ENCODE data around the gene ELMO1. TPM values are rescaled to one million over a fixed set of nuclear protein-coding genes. Genes with fewer than 3 reads are reported as not detected.

The ELMO1 gene
- total RNA-seq, 1 experiment from 2014 or later, result 1.1 TPM

GRCh38 chr7:37424521-37424920 lies 24.1 kb downstream of the ELMO1 start:
- peaks cover 62% of the 10 kb centered on the region for H3K27me3 ChIP-seq (ENCODE audit: insufficient read depth, low read length)
- no peaks in the 10 kb centered on the region for H3K9me3 ChIP-seq (ENCODE audit: control insufficient read depth in 1 of 2, insufficient read depth in 1 of 2, low read depth in 1 of 2, low read length in 2 of 2)
- no peak for TF ChIP-seq RAD21 (IDR thresholded peaks at IDR 0.05; ENCODE audit: low read depth)
- TF ChIP-seq POLR2AphosphoS5 (IDR thresholded peaks at IDR 0.05; ENCODE audit: low read depth, low read length), result no peak
- TF ChIP-seq ATF3 (IDR thresholded peaks at IDR 0.05), result no peak
- no peak for TF ChIP-seq SP1 (IDR thresholded peaks at IDR 0.05; ENCODE audit: low read depth)
- TF ChIP-seq ELF1 (IDR thresholded peaks at IDR 0.05; ENCODE audit: borderline replicate concordance, low read depth), result no peak
- H3K4me1 ChIP-seq (ENCODE audit: control insufficient read depth in 1 of 2, insufficient read depth in 2 of 2, low read length in 2 of 2), result no peaks in the 10 kb centered on the region
- H4K20me1 ChIP-seq (ENCODE audit: insufficient read depth), result no peaks in the 10 kb centered on the region
- POLR2A ChIA-PET, result no interaction called here
- RAD21 ChIA-PET (ENCODE audit: low non-redundant PET in 1 of 2, low total read pairs in 2 of 2, uncharacterized antibody in 2 of 2, unreplicated experiment in 2 of 2), result no interaction called here
- CTCF ChIA-PET, result no interaction called here
- no peak for ATAC-seq
- H2AFZ ChIP-seq (ENCODE audit: low read depth, low read length, poor library complexity, severe bottlenecking), result no peak overlapping the region
- H3K36me3 ChIP-seq (ENCODE audit: control insufficient read depth in 1 of 2, insufficient read depth in 2 of 2, low read length in 2 of 2), result no peaks in the 10 kb centered on the region
- no peak overlapping the region for H3K4me2 ChIP-seq (ENCODE audit: low read length)
- no peak overlapping the region for H3K27ac ChIP-seq (ENCODE audit: low read depth, low read length)
- no peak for DNase-seq (ENCODE audit: low read depth, low spot score)
- BruUV-seq (replicated peaks), result no TSS peak
- no peak overlapping the region for H3K4me3 ChIP-seq (replicated peaks in 1 of 2; ENCODE audit: low read depth in 1 of 2, low read length in 2 of 2)
- H3K79me2 ChIP-seq (ENCODE audit: insufficient read depth, low read length), result no peaks in the 10 kb centered on the region
- intact Hi-C loops (cut with micrococcal nuclease), result no loop called here
- H3K9ac ChIP-seq (ENCODE audit: low read length), result no peak overlapping the region
- no peaks in the 10 kb centered on the region for H3K9me2 ChIP-seq (ENCODE audit: insufficient read depth)

GRCh38 chr7:37421861-37422500 lies 26.7 kb downstream of the ELMO1 start:
- CTCF ChIA-PET, result no interaction called here
- Histone ChIP-seq H3K79me2 (ENCODE audit: insufficient read depth, low read length) (no peaks in the 10 kb centered on the region), H3K4me2 (ENCODE audit: low read length) (no peak overlapping the region)

More at GRCh38 chr7:37421861-37422500, 26.7 kb downstream of the ELMO1 start:
- DNase-seq (ENCODE audit: low read depth, low spot score) (no peak), ATAC-seq (no peak)
- H4K20me1 ChIP-seq (ENCODE audit: insufficient read depth), result no peaks in the 10 kb centered on the region
- POLR2A ChIA-PET, result no interaction called here
- no peak overlapping the region for H3K9ac ChIP-seq (ENCODE audit: low read length)
- no peaks in the 10 kb centered on the region for H3K9me2 ChIP-seq (ENCODE audit: insufficient read depth)
- H3K27ac ChIP-seq (ENCODE audit: low read depth, low read length), result no peak overlapping the region
- H3K9me3 ChIP-seq (ENCODE audit: control insufficient read depth in 1 of 2, insufficient read depth in 1 of 2, low read depth in 1 of 2, low read length in 2 of 2), result no peaks in the 10 kb centered on the region
- RAD21 ChIA-PET (ENCODE audit: low non-redundant PET in 1 of 2, low total read pairs in 2 of 2, uncharacterized antibody in 2 of 2, unreplicated experiment in 2 of 2), result no interaction called here
- H3K36me3 ChIP-seq (ENCODE audit: control insufficient read depth in 1 of 2, insufficient read depth in 2 of 2, low read length in 2 of 2), result no peaks in the 10 kb centered on the region
- TF ChIP-seq ELF1 (IDR thresholded peaks at IDR 0.05; ENCODE audit: borderline replicate concordance, low read depth) (no peak), TCF7L2 (IDR thresholded peaks at IDR 0.05; ENCODE audit: borderline replicate concordance, extremely low read depth, insufficient read depth, insufficient read length) (no peak), REST (IDR thresholded peaks at IDR 0.05; ENCODE audit: low read depth) (no peak), EGR1 (IDR thresholded peaks at IDR 0.05; ENCODE audit: low read depth) (no peak), ZBTB33 (IDR thresholded peaks at IDR 0.05; ENCODE audit: extremely low read depth, insufficient replicate concordance, low read length) (no peak), SP1 (IDR thresholded peaks at IDR 0.05; ENCODE audit: low read depth) (no peak), JUND (IDR thresholded peaks at IDR 0.05) (no peak), CTCF (IDR thresholded peaks at IDR 0.05 in 2 of 3, conservative IDR thresholded peaks at IDR 0.05 in 1 of 3; ENCODE audit: borderline replicate concordance in 1 of 3, insufficient read depth in 1 of 3, low read depth in 2 of 3, low read length in 2 of 3) (no peak)
- intact Hi-C loops (cut with micrococcal nuclease), result no loop called here
- H3K4me1 ChIP-seq (ENCODE audit: control insufficient read depth in 1 of 2, insufficient read depth in 2 of 2, low read length in 2 of 2), result no peaks in the 10 kb centered on the region
- BruUV-seq (replicated peaks), result no TSS peak
- no peak overlapping the region for H3K4me3 ChIP-seq (replicated peaks in 1 of 2; ENCODE audit: low read depth in 1 of 2, low read length in 2 of 2)
- H3K27me3 ChIP-seq (ENCODE audit: insufficient read depth, low read length), result peaks cover 56% of the 10 kb centered on the region
- H2AFZ ChIP-seq (ENCODE audit: low read depth, low read length, poor library complexity, severe bottlenecking), result no peak overlapping the region
